Activated naive CD8-positive, alpha-beta T cell treated with anti-CD3 and anti-CD28 coated beads for 36 hours (primary cell): ENCODE results near the gene RNPEP. TPM values are rescaled to one million over a fixed set of nuclear protein-coding genes. Genes with fewer than 3 reads are reported as not detected.
"Not testable (repeated sequence)": the region's sequence is repeated elsewhere in the genome, so short reads cannot be mapped to it uniquely, and the experiment has no call there.

Experiments
- DNase-seq: peaks from one replicate; pipeline ENCODE4 v3.0.0; 2021
- H3K27ac Mint-ChIP-seq: one replicate; pipeline ENCODE4 v1.8.0; 2022; ENCODE audit warnings: mild to moderate bottlenecking, moderate library complexity, mixed read lengths
- H3K27me3 Mint-ChIP-seq: one replicate; pipeline ENCODE4 v1.8.0; 2022; ENCODE audit warnings: mild to moderate bottlenecking, mixed read lengths
- H3K36me3 Mint-ChIP-seq: one replicate; pipeline ENCODE4 v1.8.0; 2021; ENCODE audit warnings: mild to moderate bottlenecking, mixed read lengths
- H3K4me1 Mint-ChIP-seq: one replicate; pipeline ENCODE4 v1.8.0; 2021; ENCODE audit warnings: mixed read lengths
- H3K4me3 Mint-ChIP-seq: one replicate; pipeline ENCODE4 v1.8.0; 2022; ENCODE audit warnings: mild to moderate bottlenecking, moderate library complexity, mixed read lengths
- H3K9me3 Mint-ChIP-seq: one replicate; pipeline ENCODE4 v1.8.0; 2022; ENCODE audit warnings: mixed read lengths
- total RNA-seq, 2 experiments: library from RNA; stranded (reverse); gene quantifications; one replicate each; pipeline ENCODE4 v1.2.3, GENCODE V29; 2021

RNPEP gene
- total RNA-seq, 2 experiments from 2014 or later = 33.1 to 34.0 TPM

- peaks cover 4% of the 10 kb centered on the region for H3K27me3 Mint-ChIP-seq
- no peak overlapping the region for H3K4me3 Mint-ChIP-seq
- H3K36me3 Mint-ChIP-seq = no peaks in the 10 kb centered on the region
- no peak for DNase-seq
- H3K9me3 Mint-ChIP-seq = no peaks in the 10 kb centered on the region
- no peaks in the 10 kb centered on the region for H3K4me1 Mint-ChIP-seq
- H3K27ac Mint-ChIP-seq = no peak overlapping the region
Observed at GRCh38 chr1:202013603-202014002, 31.2 kb downstream of the RNPEP start.

- no peaks in the 10 kb centered on the region for H3K4me1 Mint-ChIP-seq
- no peaks in the 10 kb centered on the region for H3K9me3 Mint-ChIP-seq
- H3K4me3 Mint-ChIP-seq = no peak overlapping the region
- DNase-seq = no peak
- no peak overlapping the region for H3K27ac Mint-ChIP-seq
- H3K36me3 Mint-ChIP-seq = no peaks in the 10 kb centered on the region
- H3K27me3 Mint-ChIP-seq = peaks cover 4% of the 10 kb centered on the region
Observed at GRCh38 chr1:202014060-202014459, 31.6 kb downstream of the RNPEP start.

DNA sequence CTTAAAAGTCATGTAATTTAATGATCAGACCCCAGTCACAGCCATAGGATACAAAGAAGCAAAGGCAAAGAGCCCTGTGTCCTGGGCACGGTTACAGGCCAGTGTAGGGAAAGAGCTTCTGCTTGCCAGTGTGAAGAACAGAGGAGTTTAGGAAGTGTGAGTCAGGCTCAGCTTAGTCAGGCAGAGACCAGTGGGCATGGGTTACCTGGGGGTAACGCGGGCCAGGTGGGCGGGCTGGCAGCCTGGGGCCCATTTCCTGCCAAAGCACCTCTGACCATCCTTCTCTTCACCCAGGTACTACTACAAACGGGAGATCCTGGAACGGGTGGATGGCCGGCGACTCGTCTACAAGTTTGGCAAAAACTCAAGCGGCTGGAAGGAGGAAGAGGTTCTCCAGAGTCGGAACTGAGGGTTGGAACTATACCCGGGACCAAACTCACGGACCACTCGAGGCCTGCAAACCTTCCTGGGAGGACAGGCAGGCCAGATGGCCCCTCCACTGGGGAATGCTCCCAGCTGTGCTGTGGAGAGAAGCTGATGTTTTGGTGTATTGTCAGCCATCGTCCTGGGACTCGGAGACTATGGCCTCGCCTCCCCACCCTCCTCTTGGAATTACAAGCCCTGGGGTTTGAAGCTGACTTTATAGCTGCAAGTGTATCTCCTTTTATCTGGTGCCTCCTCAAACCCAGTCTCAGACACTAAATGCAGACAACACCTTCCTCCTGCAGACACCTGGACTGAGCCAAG lies 32.6 kb downstream of the RNPEP start:
- Mint-ChIP-seq H3K36me3 (no peaks in the 10 kb centered on the region), H3K27ac (no peak overlapping the region)

DNA sequence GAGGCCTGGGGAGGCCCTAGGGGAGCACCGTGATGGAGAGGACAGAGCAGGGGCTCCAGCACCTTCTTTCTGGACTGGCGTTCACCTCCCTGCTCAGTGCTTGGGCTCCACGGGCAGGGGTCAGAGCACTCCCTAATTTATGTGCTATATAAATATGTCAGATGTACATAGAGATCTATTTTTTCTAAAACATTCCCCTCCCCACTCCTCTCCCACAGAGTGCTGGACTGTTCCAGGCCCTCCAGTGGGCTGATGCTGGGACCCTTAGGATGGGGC lies 33.2 kb downstream of the RNPEP start:
- H3K27me3 Mint-ChIP-seq = peaks cover 4% of the 10 kb centered on the region
- H3K4me1 Mint-ChIP-seq = no peaks in the 10 kb centered on the region
- no peak overlapping the region for H3K27ac Mint-ChIP-seq
- no peaks in the 10 kb centered on the region for H3K9me3 Mint-ChIP-seq
- DNase-seq = no peak
- H3K4me3 Mint-ChIP-seq = no peak overlapping the region
- no peaks in the 10 kb centered on the region for H3K36me3 Mint-ChIP-seq

More for the DNA sequence above, 32.6 kb downstream of the RNPEP start:
- Mint-ChIP-seq H3K4me3 (no peak overlapping the region), H3K9me3 (no peaks in the 10 kb centered on the region), H3K27me3 (peaks cover 4% of the 10 kb centered on the region), H3K4me1 (no peaks in the 10 kb centered on the region)
- no peak for DNase-seq

- Mint-ChIP-seq H3K27me3 (peaks cover 4% of the 10 kb centered on the region), H3K9me3 (no peaks in the 10 kb centered on the region), H3K4me1 (no peaks in the 10 kb centered on the region), H3K27ac (no peak overlapping the region), H3K36me3 (no peaks in the 10 kb centered on the region), H3K4me3 (no peak overlapping the region)
- no peak for DNase-seq
Observed at GRCh38 chr1:202016022-202016810, 33.8 kb downstream of the RNPEP start.

DNA sequence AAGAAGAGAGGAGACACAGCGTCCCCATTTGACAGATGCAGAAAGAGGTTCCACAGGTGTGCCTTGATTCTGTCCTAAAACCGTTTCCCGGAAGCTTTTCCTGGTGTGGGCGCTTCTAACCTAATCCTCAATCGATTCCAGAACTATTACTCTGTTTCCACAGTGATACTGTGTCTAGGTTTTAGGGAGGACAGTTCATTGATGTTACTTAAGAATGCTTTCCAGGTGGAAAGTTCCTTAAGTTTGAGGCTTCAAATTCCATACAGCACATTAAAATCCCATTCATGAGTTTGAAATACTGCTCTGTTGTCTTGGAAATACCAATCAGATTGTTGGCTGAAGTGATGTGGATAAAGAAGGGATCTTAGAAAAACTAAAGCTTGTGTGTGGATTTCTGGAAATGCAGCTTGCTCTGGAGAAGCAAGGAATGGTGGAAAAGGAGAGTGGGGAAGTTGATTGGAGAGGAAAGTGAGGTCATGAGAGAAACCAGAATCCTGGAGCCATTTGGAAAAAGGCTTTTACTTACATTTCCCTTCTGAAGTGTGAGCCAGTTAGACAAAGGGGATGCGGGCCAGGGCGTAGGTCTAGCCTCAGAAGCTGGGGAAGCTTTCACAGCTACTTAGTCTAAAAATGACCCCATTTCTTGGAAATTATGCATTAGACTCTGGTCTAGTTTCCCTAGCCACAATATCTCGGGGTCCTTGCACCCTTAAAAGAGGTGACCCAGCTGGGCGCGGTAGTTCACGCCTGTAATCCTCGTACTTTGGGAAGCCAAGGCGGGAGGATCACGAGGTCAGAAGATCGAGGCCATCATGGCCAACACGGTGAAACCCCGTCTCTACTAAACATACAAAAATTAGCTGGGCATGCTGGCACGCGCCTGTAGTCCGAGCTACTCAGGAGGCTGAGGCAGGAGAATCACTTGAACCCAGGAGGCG lies 34.6 kb downstream of the RNPEP start:
- peaks cover 4% of the 10 kb centered on the region for H3K27me3 Mint-ChIP-seq
- no peak overlapping the region for H3K27ac Mint-ChIP-seq
- H3K4me3 Mint-ChIP-seq = no peak overlapping the region
- DNase-seq = no peak
- no peaks in the 10 kb centered on the region for H3K4me1 Mint-ChIP-seq
- no peaks in the 10 kb centered on the region for H3K9me3 Mint-ChIP-seq
- no peaks in the 10 kb centered on the region for H3K36me3 Mint-ChIP-seq

GRCh38 chr1:202017749-202018467 lies 35.5 kb downstream of the RNPEP start:
- Mint-ChIP-seq H3K4me1 (no peaks in the 10 kb centered on the region), H3K9me3 (no peaks in the 10 kb centered on the region), H3K27me3 (peaks cover 4% of the 10 kb centered on the region), H3K4me3 (no peak overlapping the region), H3K27ac (no peak overlapping the region), H3K36me3 (no peaks in the 10 kb centered on the region)
- DNase-seq = no peak

GRCh38 chr1:202018468-202019234 lies 36.2 kb downstream of the RNPEP start:
- H3K27me3 Mint-ChIP-seq = peaks cover 4% of the 10 kb centered on the region
- H3K9me3 Mint-ChIP-seq = no peaks in the 10 kb centered on the region
- no peak for DNase-seq
- no peaks in the 10 kb centered on the region for H3K36me3 Mint-ChIP-seq
- H3K4me1 Mint-ChIP-seq = no peaks in the 10 kb centered on the region
- no peak overlapping the region for H3K4me3 Mint-ChIP-seq
- H3K27ac Mint-ChIP-seq = no peak overlapping the region

DNA sequence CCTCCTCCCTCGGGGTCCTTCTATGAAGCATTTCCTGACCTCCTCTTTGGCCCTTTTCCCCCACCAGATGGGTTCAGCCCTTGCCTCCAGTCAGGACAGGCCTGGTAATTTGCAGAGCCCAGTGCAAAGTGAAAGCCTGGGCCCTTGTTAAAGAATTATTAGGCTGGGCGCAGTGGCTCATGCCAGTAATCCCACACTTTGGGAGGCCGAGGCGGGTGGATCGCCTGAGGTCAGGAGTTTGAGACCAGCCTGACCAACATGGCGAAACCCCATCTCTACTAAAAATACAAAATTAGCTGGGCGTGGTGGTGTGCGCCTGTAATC lies 36.7 kb downstream of the RNPEP start:
- not testable (repeated sequence) for H3K9me3 Mint-ChIP-seq, H3K36me3 Mint-ChIP-seq, H3K27me3 Mint-ChIP-seq, DNase-seq, H3K4me1 Mint-ChIP-seq, H3K27ac Mint-ChIP-seq, H3K4me3 Mint-ChIP-seq

DNA sequence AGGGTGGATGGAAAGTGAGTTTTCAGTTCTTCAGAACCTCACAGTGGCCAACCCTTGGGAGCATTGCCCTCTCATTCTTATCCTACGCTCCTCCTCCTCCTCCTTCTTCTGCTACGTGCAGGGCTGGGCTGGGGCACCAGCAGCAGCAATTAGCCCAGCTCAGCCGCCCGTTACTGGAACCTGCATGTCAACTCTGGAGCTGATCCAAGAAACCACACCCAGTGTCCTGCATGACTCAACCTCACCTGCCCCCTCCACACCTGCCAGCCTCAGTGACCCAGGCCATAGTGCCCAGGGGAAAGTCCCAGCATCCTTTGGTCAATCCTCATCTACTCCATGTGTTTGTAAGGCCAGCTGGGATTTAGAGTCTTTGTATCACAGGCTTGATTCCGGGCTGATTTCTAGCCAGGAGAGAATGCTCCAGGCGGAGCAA lies 40.6 kb downstream of the RNPEP start:
- Mint-ChIP-seq H3K27me3 (no peaks in the 10 kb centered on the region), H3K27ac (no peak overlapping the region), H3K9me3 (no peaks in the 10 kb centered on the region), H3K4me3 (no peak overlapping the region), H3K4me1 (no peaks in the 10 kb centered on the region), H3K36me3 (no peaks in the 10 kb centered on the region)
- DNase-seq = no peak

DNA sequence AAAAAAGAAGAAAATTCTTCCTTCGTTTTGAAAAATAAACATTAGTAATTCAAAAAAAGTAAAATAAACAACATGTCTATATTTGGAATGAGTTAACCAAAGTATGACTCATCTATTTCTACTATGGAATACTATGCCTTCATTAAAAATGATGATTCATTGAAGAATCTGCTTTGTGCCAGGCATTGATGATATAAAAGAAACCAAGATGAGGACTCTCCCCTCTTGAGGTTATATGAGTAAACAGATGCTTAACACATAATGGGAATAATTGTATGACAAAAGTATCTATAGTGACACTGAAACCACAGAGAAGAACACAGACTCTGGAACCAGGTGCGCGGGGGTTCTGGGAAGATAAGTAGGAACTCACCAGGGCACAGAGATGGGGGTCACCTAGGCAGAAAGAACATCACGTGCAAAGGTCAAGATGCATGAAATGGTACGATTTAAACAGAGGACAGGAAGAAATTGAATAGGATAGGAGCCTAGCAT lies 46.8 kb downstream of the RNPEP start:
- no peaks in the 10 kb centered on the region for H3K4me1 Mint-ChIP-seq
- no peak overlapping the region for H3K27ac Mint-ChIP-seq
- no peaks in the 10 kb centered on the region for H3K9me3 Mint-ChIP-seq
- no peak overlapping the region for H3K4me3 Mint-ChIP-seq
- no peak for DNase-seq
- H3K27me3 Mint-ChIP-seq = no peaks in the 10 kb centered on the region
- H3K36me3 Mint-ChIP-seq = no peaks in the 10 kb centered on the region

- DNase-seq = no peak
- Mint-ChIP-seq H3K4me3 (no peak overlapping the region), H3K4me1 (no peaks in the 10 kb centered on the region), H3K9me3 (no peaks in the 10 kb centered on the region), H3K36me3 (no peaks in the 10 kb centered on the region), H3K27me3 (no peaks in the 10 kb centered on the region), H3K27ac (no peak overlapping the region)
Observed at GRCh38 chr1:202029727-202030126, 47.3 kb downstream of the RNPEP start.

- Mint-ChIP-seq H3K4me3 (no peak overlapping the region), H3K4me1 (no peaks in the 10 kb centered on the region), H3K36me3 (no peaks in the 10 kb centered on the region), H3K27ac (no peak overlapping the region), H3K9me3 (no peaks in the 10 kb centered on the region), H3K27me3 (no peaks in the 10 kb centered on the region)
- DNase-seq = no peak
Observed at GRCh38 chr1:202031796-202032195, 49.3 kb downstream of the RNPEP start.

- H3K4me1 Mint-ChIP-seq = no peaks in the 10 kb centered on the region
- H3K4me3 Mint-ChIP-seq = no peak overlapping the region
- no peak for DNase-seq
- H3K9me3 Mint-ChIP-seq = no peaks in the 10 kb centered on the region
- no peaks in the 10 kb centered on the region for H3K27me3 Mint-ChIP-seq
- H3K36me3 Mint-ChIP-seq = no peaks in the 10 kb centered on the region
- no peak overlapping the region for H3K27ac Mint-ChIP-seq
Observed at GRCh38 chr1:202034149-202034682, 51.8 kb downstream of the RNPEP start.
